CD4-positive, alpha-beta T cell (primary cell): Measurements from ENCODE around the gene DEDD2. TPM values are rescaled to one million over a fixed set of nuclear protein-coding genes. Genes with fewer than 3 reads are reported as not detected.

Source experiments
- ATAC-seq: fragments of 200-7000 bp; cut with Tn5 transposase; one replicate; pipeline ENCODE4 v1.10.0; 2022; ENCODE audit warnings: mild to moderate bottlenecking; ENCODE audit not compliant: poor library complexity
- CTCF ChIA-PET: fragments of 350-600 bp; sonication (Branson Sonifier 250); formaldehyde crosslinking; loops from one replicate; lab custom pipeline; 2021; ENCODE audit warnings: antibody characterized with exemption, inconsistent platforms; lab: Charles Lee
- POLR2A ChIA-PET: fragments of 350-600 bp; sonication (Branson Sonifier 250); formaldehyde crosslinking; loops from one replicate; lab custom pipeline; 2021; ENCODE audit warnings: antibody characterized with exemption, inconsistent platforms; lab: Charles Lee
- DNase-seq, 14 experiments: peaks; one replicate each; pipeline ENCODE4 v3.0.0-alpha.2; 2013 to 2020; ENCODE audit warnings: mixed read lengths in 2 of 14
- H3K27ac ChIP-seq, 2 donors: one replicate each; pipeline versions ENCODE4 v1.5.1 to v1.7.0; 2013; ENCODE audit warnings: low read length in 2 of 2, low read depth in 1 of 2, mild to moderate bottlenecking in 1 of 2
- H3K27me3 ChIP-seq, 2 experiments: 1 replicate in 1 of 2; 2 replicates in 1 of 2; pipeline versions ENCODE4 v1.6.1 to v1.7.0; 2013; ENCODE audit warnings: low read length in 2 of 2, control low read depth in 1 of 2, mild to moderate bottlenecking in 1 of 2, moderate library complexity in 1 of 2; ENCODE audit not compliant: insufficient read depth in 2 of 2, control insufficient read depth in 1 of 2
- H3K36me3 ChIP-seq: one replicate; pipeline ENCODE4 v1.6.1; 2013; ENCODE audit warnings: low read length, control low read depth; ENCODE audit not compliant: insufficient read depth
- H3K4me1 ChIP-seq: one replicate; pipeline ENCODE4 v1.6.1; 2013; ENCODE audit warnings: low read length, control low read depth; ENCODE audit not compliant: insufficient read depth
- H3K4me3 ChIP-seq: one replicate; pipeline ENCODE4 v1.5.1; 2013; ENCODE audit warnings: mild to moderate bottlenecking, low read length, moderate library complexity
- H3K9me3 ChIP-seq, 2 experiments: 1 replicate in 1 of 2; 2 replicates in 1 of 2; pipeline versions ENCODE4 v1.6.1 to v1.7.0; 2013; ENCODE audit warnings: low read length in 2 of 2, mild to moderate bottlenecking in 2 of 2, control low read depth in 1 of 2, moderate library complexity in 1 of 2; ENCODE audit not compliant: control insufficient read depth in 1 of 2, insufficient read depth in 1 of 2
- H3K27ac Mint-ChIP-seq: one replicate; pipeline ENCODE4 v1.8.0; 2020; ENCODE audit warnings: mixed read lengths
- H3K27me3 Mint-ChIP-seq: one replicate; pipeline ENCODE4 v1.8.0; 2021; ENCODE audit warnings: mixed read lengths
- H3K36me3 Mint-ChIP-seq: one replicate; pipeline ENCODE4 v1.8.0; 2021; ENCODE audit warnings: low read depth, mixed read lengths
- H3K4me1 Mint-ChIP-seq: one replicate; pipeline ENCODE4 v1.8.0; 2021; ENCODE audit warnings: low read depth, mixed read lengths
- H3K4me3 Mint-ChIP-seq: one replicate; pipeline ENCODE4 v1.8.0; 2020; ENCODE audit warnings: mild to moderate bottlenecking, mixed read lengths
- H3K9me3 Mint-ChIP-seq: one replicate; pipeline ENCODE4 v1.8.0; 2020; ENCODE audit warnings: mixed read lengths
- intact Hi-C, 2 experiments: fragments of 100-400 bp; cut with DNase I in 1 of 2; cut with micrococcal nuclease in 1 of 2; formaldehyde crosslinking; loops; one replicate each; pipeline versions ENCODE4 v1.15.1 to v1.9.0; 2023 to 2025; cut with DNase I, micrococcal nuclease
- total RNA-seq, 174 experiments: library from RNA in 2 of 174; stranded (reverse) in 2 of 174; gene quantifications; one replicate each; pipeline ENCODE4 v1.2.3 and lab custom pipeline; 2021 to 2026
- TF ChIP-seq, protein P1 (sequence below): fragments of 200-600 bp; IDR thresholded peaks from one replicate; pipeline ENCODE4 v1.8.0; 2022; ENCODE audit warnings: antibody characterized with exemption, mild to moderate bottlenecking

DEDD2 gene
- total RNA-seq, 2 experiments from 2014 or later: 96.5 to 103 TPM

GRCh38 chr19:42208612-42209011, 8.9 kb downstream of the DEDD2 start:
- no peaks in the 10 kb centered on the region for H3K9me3 ChIP-seq
- no peak overlapping the region for H3K27ac ChIP-seq
- POLR2A ChIA-PET: no interaction called here
- no peaks in the 10 kb centered on the region for H3K9me3 Mint-ChIP-seq
- H3K4me3 Mint-ChIP-seq: no peak overlapping the region
- CTCF ChIA-PET: no interaction called here
- H3K4me1 Mint-ChIP-seq: peaks cover 67% of the 10 kb centered on the region
- H3K4me3 ChIP-seq: no peak overlapping the region
- DNase-seq (no peak), ATAC-seq (no peak)
- no peaks in the 10 kb centered on the region for H3K27me3 Mint-ChIP-seq
- H3K36me3 Mint-ChIP-seq: peaks cover 91% of the 10 kb centered on the region
- peaks cover 93% of the 10 kb centered on the region for H3K36me3 ChIP-seq
- peaks cover 88% of the 10 kb centered on the region for H3K4me1 ChIP-seq
- H3K27me3 ChIP-seq: no peaks in the 10 kb centered on the region
- TF ChIP-seq, protein P1, sequence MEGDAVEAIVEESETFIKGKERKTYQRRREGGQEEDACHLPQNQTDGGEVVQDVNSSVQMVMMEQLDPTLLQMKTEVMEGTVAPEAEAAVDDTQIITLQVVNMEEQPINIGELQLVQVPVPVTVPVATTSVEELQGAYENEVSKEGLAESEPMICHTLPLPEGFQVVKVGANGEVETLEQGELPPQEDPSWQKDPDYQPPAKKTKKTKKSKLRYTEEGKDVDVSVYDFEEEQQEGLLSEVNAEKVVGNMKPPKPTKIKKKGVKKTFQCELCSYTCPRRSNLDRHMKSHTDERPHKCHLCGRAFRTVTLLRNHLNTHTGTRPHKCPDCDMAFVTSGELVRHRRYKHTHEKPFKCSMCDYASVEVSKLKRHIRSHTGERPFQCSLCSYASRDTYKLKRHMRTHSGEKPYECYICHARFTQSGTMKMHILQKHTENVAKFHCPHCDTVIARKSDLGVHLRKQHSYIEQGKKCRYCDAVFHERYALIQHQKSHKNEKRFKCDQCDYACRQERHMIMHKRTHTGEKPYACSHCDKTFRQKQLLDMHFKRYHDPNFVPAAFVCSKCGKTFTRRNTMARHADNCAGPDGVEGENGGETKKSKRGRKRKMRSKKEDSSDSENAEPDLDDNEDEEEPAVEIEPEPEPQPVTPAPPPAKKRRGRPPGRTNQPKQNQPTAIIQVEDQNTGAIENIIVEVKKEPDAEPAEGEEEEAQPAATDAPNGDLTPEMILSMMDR: no peak
- intact Hi-C loops: no loop called here
- H3K27ac Mint-ChIP-seq: peak overlapping the region; percentile 89

- Mint-ChIP-seq H3K4me1 (peaks cover 67% of the 10 kb centered on the region), H3K27me3 (no peaks in the 10 kb centered on the region), H3K27ac (peak overlapping the region; percentile 89), H3K36me3 (peaks cover 91% of the 10 kb centered on the region), H3K9me3 (no peaks in the 10 kb centered on the region), H3K4me3 (peak overlapping the region; percentile 70)
- Histone ChIP-seq H3K36me3 (peaks cover 93% of the 10 kb centered on the region), H3K4me3 (no peak overlapping the region), H3K4me1 (peaks cover 89% of the 10 kb centered on the region), H3K27ac (peak overlapping the region; percentile 12 to 50), H3K9me3 (no peaks in the 10 kb centered on the region), H3K27me3 (no peaks in the 10 kb centered on the region)
- ChIA-PET POLR2A (interaction anchor here (0.9 kb wide), 1 partner anchor 9 kb away, joined by 3 read pairs; the partner anchor contains the start of gene DEDD2), CTCF (interaction anchor here (1.3 kb wide), 1 partner anchor 72 kb away, joined by 4 read pairs; no protein-coding TSS in a partner anchor)
- ATAC-seq (peak; percentile 62), DNase-seq (peak in 4 of 14 experiments; percentile 26 to 69 (median 48))
- TF ChIP-seq, protein P1: no peak
- intact Hi-C loops: no loop called here
These were observed 9.7 kb downstream of the DEDD2 start for GRCh38 chr19:42207767-42208271.

DNA sequence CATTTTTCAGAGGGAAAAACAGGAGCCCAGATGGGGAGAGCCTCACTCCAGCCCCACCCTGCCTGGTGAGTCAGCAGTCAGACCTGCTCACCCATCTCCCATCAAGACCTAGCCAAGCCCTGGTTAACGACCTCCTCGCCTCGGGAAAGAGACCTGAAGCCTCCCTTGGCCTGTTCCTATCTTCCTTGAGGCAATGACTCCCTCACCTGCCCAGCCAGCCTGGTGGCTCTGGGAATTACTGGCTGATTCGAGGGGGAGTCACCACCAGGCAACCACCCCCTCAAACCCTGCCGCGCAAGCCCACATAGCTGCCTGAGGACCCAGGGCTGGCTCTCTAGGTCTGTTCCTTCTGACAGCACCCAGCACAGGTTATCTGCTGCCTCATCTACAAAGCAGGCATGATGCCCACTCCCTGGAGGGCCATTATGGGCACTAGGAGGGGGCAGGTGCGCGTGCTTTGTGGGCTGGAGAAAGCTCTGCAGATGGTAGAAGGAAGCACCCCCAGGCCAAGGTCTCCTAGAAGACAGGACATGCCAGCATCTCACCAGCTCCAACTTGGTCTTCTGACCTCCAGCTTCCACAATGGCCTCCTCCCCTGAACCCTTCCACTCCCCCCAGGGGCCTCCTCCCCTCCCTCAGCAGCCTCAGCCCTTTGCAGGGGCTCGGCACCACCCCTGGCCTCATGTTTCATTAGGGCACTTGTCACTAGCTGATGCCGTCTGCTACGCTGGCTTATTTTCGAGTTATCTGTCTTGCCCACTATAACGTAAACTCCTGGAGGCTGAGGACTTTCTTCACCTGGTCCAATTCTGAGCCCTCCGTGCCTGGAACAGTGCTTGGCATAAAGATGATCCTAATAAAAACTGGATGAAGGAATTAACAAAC, 10.4 kb downstream of the DEDD2 start:
- TF ChIP-seq, protein P1: no peak
- peak overlapping the region in 1 of 2 donors; percentile 50 for H3K27ac ChIP-seq
- peaks cover 89% of the 10 kb centered on the region for H3K4me1 ChIP-seq
- Mint-ChIP-seq H3K27ac (peak overlapping the region; percentile 89), H3K27me3 (no peaks in the 10 kb centered on the region), H3K36me3 (peaks cover 91% of the 10 kb centered on the region), H3K9me3 (no peaks in the 10 kb centered on the region), H3K4me1 (peaks cover 68% of the 10 kb centered on the region), H3K4me3 (peak overlapping the region; percentile 70)
- H3K4me3 ChIP-seq: no peak overlapping the region
- ChIA-PET CTCF (interaction anchor here (1.3 kb wide), 1 partner anchor 73 kb away, joined by 4 read pairs; no protein-coding TSS in a partner anchor), POLR2A (interaction anchor here (0.9 kb wide), 1 partner anchor 10 kb away, joined by 3 read pairs; the partner anchor contains the start of gene DEDD2)
- ATAC-seq: peak; percentile 12
- intact Hi-C loops: no loop called here
- peaks cover 92% of the 10 kb centered on the region for H3K36me3 ChIP-seq
- H3K27me3 ChIP-seq: no peaks in the 10 kb centered on the region
- no peak for DNase-seq
- no peaks in the 10 kb centered on the region for H3K9me3 ChIP-seq
